Stimulated activated CD8-positive, alpha-beta memory T cell treated with anti-CD3 and anti-CD28 coated beads, Interleukin-2, amount 100 ng/mL, for 1 hour (primary cell): Measurements from ENCODE around the gene MOB1A.

ENCODE experiments used
- DNase-seq, 2 donors: peaks; one replicate each; pipeline ENCODE4 v3.0.0-alpha.2; 2020; ENCODE audit warnings: low read depth in 2 of 2

The MOB1A gene

GRCh38 chr2:74103763-74104162 lies 74.9 kb downstream of the MOB1A start:
- DNase-seq, result no peak
